Endothelial cell of umbilical vein (primary cell): Measurements from ENCODE around the gene NAV2. TPM values are rescaled to one million over a fixed set of nuclear protein-coding genes. Genes with fewer than 3 reads are reported as not detected.

Experiments
- BruUV-seq: library from RNA; stranded (reverse); fragments of 400-500 nt; replicated peaks from 2 replicates; lab custom pipeline; 2021; lab: Mats Ljungman, UMichigan
- CTCF ChIA-PET: fragments of 300-600, 350-600 bp; sonication (Branson Sonifier 250); formaldehyde crosslinking; loops from one replicate; lab custom pipeline; 2021; ENCODE audit warnings: antibody characterized with exemption, inconsistent platforms; lab: Charles Lee
- POLR2A ChIA-PET: fragments of 300-600, 350-600 bp; sonication (Branson Sonifier 250); formaldehyde crosslinking; loops from one replicate; lab custom pipeline; 2021; ENCODE audit warnings: antibody characterized with exemption, inconsistent platforms; lab: Charles Lee
- DNase-seq: peaks from one replicate; pipeline ENCODE4 v3.0.0-alpha.2; 2011; ENCODE audit warnings: low read depth, low spot score
- FAIRE-seq: peaks from 2 replicates; lab custom pipeline; 2011; peaks lifted over from hg19 to GRCh38; lab: Jason Lieb, UNC
- H2AFZ ChIP-seq: 2 replicates; pipeline ENCODE4 v1.6.0; 2012; ENCODE audit warnings: low read depth, low read length, control low read depth, inconsistent platforms
- H3K27ac ChIP-seq: 2 replicates; pipeline ENCODE4 v1.5.1; 2011; ENCODE audit warnings: low read depth, mild to moderate bottlenecking, control low read depth, low read length, moderate library complexity; ENCODE audit not compliant: insufficient read depth
- H3K27me3 ChIP-seq, 2 experiments: 2 replicates each; pipeline versions ENCODE4 v1.6.0 to v1.6.1; 2011; ENCODE audit warnings: low read length in 2 of 2, mixed read lengths in 1 of 2; ENCODE audit not compliant: control insufficient read depth in 2 of 2, insufficient read depth in 2 of 2
- H3K36me3 ChIP-seq, 2 experiments: 2 replicates in 1 of 2; 3 replicates in 1 of 2; pipeline ENCODE4 v1.5.1; 2011; ENCODE audit warnings: low read length in 2 of 2, mild to moderate bottlenecking in 1 of 2, moderate library complexity in 1 of 2; ENCODE audit not compliant: control insufficient read depth in 2 of 2, insufficient read depth in 2 of 2; ENCODE audit errors: extremely low read depth in 1 of 2
- H3K4me1 ChIP-seq: 3 replicates; pipeline ENCODE4 v1.5.1; 2011; ENCODE audit warnings: mild to moderate bottlenecking, low read length; ENCODE audit not compliant: control insufficient read depth, insufficient read depth; ENCODE audit errors: extremely low read depth
- H3K4me2 ChIP-seq: 2 replicates; pipeline ENCODE4 v1.6.1; 2011; ENCODE audit warnings: low read length, control low read depth, mixed read lengths; ENCODE audit not compliant: insufficient read depth
- H3K4me3 ChIP-seq, 3 experiments: fragments of 200-600 bp in 1 of 3; sonication (generic), shearing (Covaris generic) in 1 of 3; replicated peaks in 1 of 3; 2 replicates each; pipeline ENCODE4 v1.5.1; 2011 to 2016; ENCODE audit warnings: control low read depth in 3 of 3, low read length in 3 of 3, mild to moderate bottlenecking in 2 of 3, inconsistent platforms in 1 of 3, low read depth in 1 of 3, moderate library complexity in 1 of 3; ENCODE audit not compliant: insufficient read depth in 1 of 3
- H3K79me2 ChIP-seq: 2 replicates; pipeline ENCODE4 v1.6.0; 2012; ENCODE audit warnings: low read length, inconsistent platforms; ENCODE audit not compliant: control insufficient read depth, insufficient read depth
- H3K9ac ChIP-seq: replicated peaks from 2 replicates; pipeline ENCODE3; 2011; ENCODE audit warnings: low read length, control low read depth; ENCODE audit not compliant: insufficient read depth; ENCODE audit errors: extremely low read depth
- H3K9me1 ChIP-seq: replicated peaks from 3 replicates; pipeline ENCODE4 v1.6.0; 2011; ENCODE audit warnings: mild to moderate bottlenecking, low read length; ENCODE audit not compliant: control insufficient read depth, insufficient read depth; ENCODE audit errors: extremely low read depth
- H3K9me3 ChIP-seq: replicated peaks from 2 replicates; pipeline ENCODE4 v1.5.1; 2012; ENCODE audit warnings: low read length, inconsistent platforms; ENCODE audit not compliant: control insufficient read depth, insufficient read depth
- H4K20me1 ChIP-seq: replicated peaks from 2 replicates; pipeline ENCODE3; 2011; ENCODE audit warnings: mild to moderate bottlenecking, low read length; ENCODE audit not compliant: control insufficient read depth, insufficient read depth; ENCODE audit errors: extremely low read depth
- CTCF ChIP-seq, 2 donors: IDR thresholded peaks; 1 replicate in 1 of 2; 2 replicates in 1 of 2; pipeline ENCODE4 v1.5.1; 2011; ENCODE audit warnings: low read length in 2 of 2, mild to moderate bottlenecking in 2 of 2, moderate library complexity in 2 of 2, control low read depth in 1 of 2, inconsistent platforms in 1 of 2, low read depth in 1 of 2; ENCODE audit not compliant: insufficient read depth in 1 of 2; ENCODE audit errors: extremely low read depth in 1 of 2
- EZH2 ChIP-seq: IDR thresholded peaks from 2 replicates; pipeline ENCODE4 v1.6.1; 2012; ENCODE audit warnings: borderline replicate concordance, low read depth, mild to moderate bottlenecking, moderate library complexity, low read length, inconsistent platforms; ENCODE audit not compliant: severe bottlenecking
- FOS ChIP-seq: IDR thresholded peaks from 2 replicates; pipeline ENCODE4 v1.6.1; 2011; ENCODE audit warnings: mild to moderate bottlenecking, low read length, moderate library complexity, borderline replicate concordance; ENCODE audit not compliant: insufficient read depth
- GATA2 ChIP-seq: IDR thresholded peaks from 2 replicates; pipeline ENCODE4 v1.7.0; 2011; ENCODE audit warnings: low read depth, mild to moderate bottlenecking, moderate library complexity, mixed read lengths, low read length; ENCODE audit not compliant: insufficient read length, insufficient read depth
- JUN ChIP-seq: IDR thresholded peaks from 2 replicates; pipeline ENCODE4 v1.6.1; 2011; ENCODE audit warnings: borderline replicate concordance, low read depth; ENCODE audit not compliant: insufficient read length, insufficient read depth
- MAX ChIP-seq: IDR thresholded peaks from 2 replicates; pipeline ENCODE4 v1.6.1; 2011; ENCODE audit not compliant: insufficient read depth, insufficient read length
- MYC ChIP-seq: IDR thresholded peaks from one replicate; pipeline ENCODE4 v1.6.1; 2011; ENCODE audit warnings: mild to moderate bottlenecking, low read depth, low read length
- POLR2A ChIP-seq: IDR thresholded peaks from 2 replicates; pipeline ENCODE4 v1.6.1; 2012; ENCODE audit warnings: low read depth, mild to moderate bottlenecking, control low read depth, low read length
- POLR2AphosphoS5 ChIP-seq: IDR thresholded peaks from 2 replicates; pipeline ENCODE4 v1.6.1; 2012; ENCODE audit warnings: low read depth, mild to moderate bottlenecking, control low read depth, low read length, moderate library complexity; ENCODE audit not compliant: insufficient read depth
- dilution Hi-C: fragments of 300-500 bp; cut with MboI; formaldehyde crosslinking; loops from one replicate; pipeline ENCODE4 v1.15.0; 2019; ENCODE audit warnings: low sequenced_read_pairs; ENCODE audit not compliant: extremely low pct_ligation_motif_present
- intact Hi-C: fragments of 100-400 bp; cut with micrococcal nuclease; formaldehyde crosslinking; loops from one replicate; pipeline ENCODE4 v1.10.0; 2022
- polyA plus RNA-seq, 4 experiments: library from polyadenylated mRNA; depleted of rRNA in 3 of 4; stranded (reverse) in 3 of 4; unstranded in 1 of 4; fragments of >200 nt; gene quantifications; 2 replicates each; pipeline versions ENCODE4 v1.2.1 to v1.2.3, GENCODE V29; 2011 to 2012; ENCODE audit warnings: missing spikeins in 1 of 4
- total RNA-seq: library from RNA; stranded (reverse); gene quantifications from 2 replicates; pipeline ENCODE4 v1.2.3, GENCODE V29; 2021

NAV2 gene
- total and polyA plus RNA-seq, 2 donors (not counting 3 experiments of a cell fraction or from before 2014, with no cell fraction given): 10.9 to 68.0 TPM

- ChIA-PET CTCF (interaction anchor here (2.1 kb wide), 1 partner anchor 10 kb away, joined by 11 read pairs; no protein-coding TSS in a partner anchor), POLR2A (no interaction called here)
- DNase-seq (no peak), FAIRE-seq (no peak)
- no TSS peak for BruUV-seq
- Histone ChIP-seq H2AFZ (no peak overlapping the region), H3K27me3 (peaks cover 20 to 29% of the 10 kb centered on the region in 2 experiments), H4K20me1 (no peaks in the 10 kb centered on the region), H3K4me3 (no peak overlapping the region), H3K27ac (no peak overlapping the region), H3K4me1 (no peaks in the 10 kb centered on the region), H3K79me2 (no peaks in the 10 kb centered on the region), H3K9me1 (no peaks in the 10 kb centered on the region), H3K4me2 (no peak overlapping the region), H3K9me3 (no peaks in the 10 kb centered on the region), H3K36me3 (no peaks in the 10 kb centered on the region), H3K9ac (no peak overlapping the region)
- intact Hi-C loops (no loop called here), dilution Hi-C loops (no loop called here)
- TF ChIP-seq GATA2 (no peak), POLR2A (no peak), EZH2 (no peak), CTCF (IDR thresholded peaks at IDR 0.05; ENCODE audit: extremely low read depth in 1 of 2, insufficient read depth in 1 of 2, low read depth in 1 of 2, low read length in 2 of 2) (no peak), MYC (no peak), JUN (no peak), POLR2AphosphoS5 (no peak), MAX (no peak), FOS (no peak)
These were observed 426.1 kb downstream of the NAV2 start for GRCh38 chr11:20138707-20139106.
